ENCODE measurements around the gene KIAA2012.

KIAA2012 gene

GRCh38 chr2:202042444-202042843 lies 30.6 kb upstream of the KIAA2012 start:
- H3K4me3 ChIP-seq (ENCODE audit: low read depth, low read length) = no peak overlapping the region
- DNase-seq (ENCODE audit: low read depth) = no peak
- TF ChIP-seq CTCF (IDR thresholded peaks at IDR 0.05; ENCODE audit: insufficient read depth, low read depth, low read length, missing control alignments) = no peak

GRCh38 chr2:202043475-202043874 lies 29.6 kb upstream of the KIAA2012 start:
- no peak overlapping the region for H3K4me3 ChIP-seq (ENCODE audit: low read depth, low read length)
- DNase-seq (ENCODE audit: low read depth) = peak; percentile 26
- TF ChIP-seq CTCF (IDR thresholded peaks at IDR 0.05; ENCODE audit: insufficient read depth, low read depth, low read length, missing control alignments) = no peak

- DNase-seq (ENCODE audit: low read depth) = no peak
- no peak overlapping the region for H3K4me3 ChIP-seq (ENCODE audit: low read depth, low read length)
- no peak for TF ChIP-seq CTCF (IDR thresholded peaks at IDR 0.05; ENCODE audit: insufficient read depth, low read depth, low read length, missing control alignments)
Observed at GRCh38 chr2:202044777-202045176, 28.3 kb upstream of the KIAA2012 start.

- no peak overlapping the region for H3K4me3 ChIP-seq (ENCODE audit: low read depth, low read length)
- TF ChIP-seq CTCF (IDR thresholded peaks at IDR 0.05; ENCODE audit: insufficient read depth, low read depth, low read length, missing control alignments) = no peak
- DNase-seq (ENCODE audit: low read depth) = no peak
Observed at GRCh38 chr2:202046572-202046971, 26.5 kb upstream of the KIAA2012 start.

GRCh38 chr2:202049092-202049728 lies 23.8 kb upstream of the KIAA2012 start:
- no peak for DNase-seq (ENCODE audit: low read depth)
- no peak overlapping the region for H3K4me3 ChIP-seq (ENCODE audit: low read depth, low read length)
- TF ChIP-seq CTCF (IDR thresholded peaks at IDR 0.05; ENCODE audit: insufficient read depth, low read depth, low read length, missing control alignments) = no peak

GRCh38 chr2:202049840-202050239 lies 23.2 kb upstream of the KIAA2012 start:
- no peak for DNase-seq (ENCODE audit: low read depth)
- no peak overlapping the region for H3K4me3 ChIP-seq (ENCODE audit: low read depth, low read length)
- no peak for TF ChIP-seq CTCF (IDR thresholded peaks at IDR 0.05; ENCODE audit: insufficient read depth, low read depth, low read length, missing control alignments)

- no peak for TF ChIP-seq CTCF (IDR thresholded peaks at IDR 0.05; ENCODE audit: insufficient read depth, low read depth, low read length, missing control alignments)
- H3K4me3 ChIP-seq (ENCODE audit: low read depth, low read length) = no peak overlapping the region
- DNase-seq (ENCODE audit: low read depth) = no peak
Observed at GRCh38 chr2:202050652-202051051, 22.4 kb upstream of the KIAA2012 start.

Data from GM12865 (cell line).